Measurements from ENCODE around the gene C6orf47. TPM values are rescaled to one million over a fixed set of nuclear protein-coding genes. Genes with fewer than 3 reads are reported as not detected.

Gene C6orf47
- total and polyA plus RNA-seq, 4 donors: 2.0 to 10.8 (median 7.4) TPM

DNA sequence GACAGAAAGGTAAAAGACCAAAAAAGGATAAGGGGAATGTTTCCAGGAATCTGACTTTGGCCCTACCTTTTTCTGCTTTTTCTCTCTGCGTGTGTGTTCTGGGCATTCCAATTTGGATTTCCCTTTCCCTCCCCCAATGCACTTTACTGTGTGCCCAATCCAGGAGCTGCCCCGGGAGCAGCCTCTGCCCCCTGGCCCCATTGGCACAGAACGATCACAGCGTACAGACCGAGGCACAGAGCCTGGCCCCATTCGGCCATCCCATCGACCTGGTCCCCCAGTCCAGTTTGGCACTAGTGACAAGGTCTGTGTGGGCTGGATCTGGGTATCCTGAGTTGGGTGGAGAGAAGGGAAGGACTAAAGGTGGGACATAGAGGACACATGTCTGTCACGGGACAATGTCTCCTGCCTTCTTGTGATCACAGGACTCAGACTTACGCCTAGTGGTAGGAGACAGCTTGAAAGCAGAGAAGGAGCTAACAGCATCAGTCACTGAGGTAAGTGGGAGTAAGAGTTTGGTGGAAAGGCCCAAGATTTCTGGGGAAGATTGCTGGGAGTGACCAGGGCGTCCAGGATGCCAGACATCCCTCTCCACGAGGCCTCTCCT is 25.5 kb downstream of the C6orf47 start:
- TF ChIP-seq RAD21 (IDR thresholded peaks at IDR 0.05) (no peak), SP1 (IDR thresholded peaks at IDR 0.05) (peak; percentile 77), TAF1 (conservative IDR thresholded peaks at IDR 0.05) (no peak), HNF4G (IDR thresholded peaks at IDR 0.05) (no peak), HNF4A (conservative IDR thresholded peaks at IDR 0.05) (peak; percentile 43), RXRA (IDR thresholded peaks at IDR 0.05) (peak; percentile 59 to 60), JUND (IDR thresholded peaks at IDR 0.05) (no peak), EGR1 (IDR thresholded peaks at IDR 0.05; ENCODE audit: low read depth in 2 of 2) (no peak)
- TF ChIP-seq, protein P1, sequence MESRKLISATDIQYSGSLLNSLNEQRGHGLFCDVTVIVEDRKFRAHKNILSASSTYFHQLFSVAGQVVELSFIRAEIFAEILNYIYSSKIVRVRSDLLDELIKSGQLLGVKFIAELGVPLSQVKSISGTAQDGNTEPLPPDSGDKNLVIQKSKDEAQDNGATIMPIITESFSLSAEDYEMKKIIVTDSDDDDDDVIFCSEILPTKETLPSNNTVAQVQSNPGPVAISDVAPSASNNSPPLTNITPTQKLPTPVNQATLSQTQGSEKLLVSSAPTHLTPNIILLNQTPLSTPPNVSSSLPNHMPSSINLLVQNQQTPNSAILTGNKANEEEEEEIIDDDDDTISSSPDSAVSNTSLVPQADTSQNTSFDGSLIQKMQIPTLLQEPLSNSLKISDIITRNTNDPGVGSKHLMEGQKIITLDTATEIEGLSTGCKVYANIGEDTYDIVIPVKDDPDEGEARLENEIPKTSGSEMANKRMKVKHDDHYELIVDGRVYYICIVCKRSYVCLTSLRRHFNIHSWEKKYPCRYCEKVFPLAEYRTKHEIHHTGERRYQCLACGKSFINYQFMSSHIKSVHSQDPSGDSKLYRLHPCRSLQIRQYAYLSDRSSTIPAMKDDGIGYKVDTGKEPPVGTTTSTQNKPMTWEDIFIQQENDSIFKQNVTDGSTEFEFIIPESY (IDR thresholded peaks at IDR 0.05): no peak
- TF ChIP-seq, protein P2, sequence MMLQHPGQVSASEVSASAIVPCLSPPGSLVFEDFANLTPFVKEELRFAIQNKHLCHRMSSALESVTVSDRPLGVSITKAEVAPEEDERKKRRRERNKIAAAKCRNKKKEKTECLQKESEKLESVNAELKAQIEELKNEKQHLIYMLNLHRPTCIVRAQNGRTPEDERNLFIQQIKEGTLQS (IDR thresholded peaks at IDR 0.05): no peak
- DNase-seq (ENCODE audit: low spot score): no peak
- H3K9ac ChIP-seq (ENCODE audit: low read depth in 1 of 2, low read length in 2 of 2): no peak overlapping the region
- H3K36me3 ChIP-seq (ENCODE audit: control insufficient read depth in 4 of 4, insufficient read depth in 3 of 4, low read depth in 1 of 4, low read length in 3 of 4): peaks cover 40 to 84% (median 53%) of the 10 kb centered on the region in 4 donors
- no peaks in the 10 kb centered on the region for H3K27me3 ChIP-seq (ENCODE audit: control insufficient read depth in 4 of 4, insufficient read depth in 4 of 4, low read length in 3 of 4)
- H3K27ac ChIP-seq (ENCODE audit: low read depth in 1 of 2, low read length in 2 of 2): no peak overlapping the region
- H3K4me1 ChIP-seq (ENCODE audit: control insufficient read depth in 4 of 4, insufficient read depth in 4 of 4, low read length in 3 of 4): peaks cover 2 to 23% (median 18%) of the 10 kb centered on the region in 4 donors
- no peak overlapping the region for H3K4me3 ChIP-seq (ENCODE audit: low read depth in 1 of 3, low read length in 3 of 3)
- WGBS: 48% methylated on average over 11 of the region's 11 CpGs
- no peaks in the 10 kb centered on the region for H3K9me3 ChIP-seq (ENCODE audit: control insufficient read depth in 4 of 4, low read length in 3 of 4)

DNA sequence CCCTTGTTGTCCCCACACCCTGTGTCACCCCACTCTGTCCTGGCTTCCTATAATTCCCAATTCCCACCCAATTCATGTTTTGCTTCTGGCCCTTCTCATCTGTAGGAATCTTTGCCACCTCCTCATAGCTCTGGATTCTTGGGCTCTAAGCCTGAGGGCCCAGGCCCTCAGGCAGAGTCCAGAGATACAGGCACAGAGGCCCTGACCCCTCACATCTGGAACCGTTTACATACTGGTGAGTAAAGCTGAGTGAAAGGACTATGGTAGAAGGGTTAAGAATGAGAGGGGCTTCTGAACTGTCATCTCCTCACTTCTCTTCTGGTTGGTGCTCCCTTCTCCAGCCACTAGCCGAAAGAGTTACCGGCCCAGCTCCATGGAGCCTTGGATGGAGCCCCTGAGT is 26.4 kb downstream of the C6orf47 start:
- 91% methylated on average over 3 of the region's 3 CpGs for WGBS
- H3K27ac ChIP-seq (ENCODE audit: low read depth in 1 of 2, low read length in 2 of 2): no peak overlapping the region
- no peak overlapping the region for H3K9ac ChIP-seq (ENCODE audit: low read depth in 1 of 2, low read length in 2 of 2)
- H3K9me3 ChIP-seq (ENCODE audit: control insufficient read depth in 4 of 4, low read length in 3 of 4): no peaks in the 10 kb centered on the region
- peaks cover 40 to 83% (median 49%) of the 10 kb centered on the region in 4 donors for H3K36me3 ChIP-seq (ENCODE audit: control insufficient read depth in 4 of 4, insufficient read depth in 3 of 4, low read depth in 1 of 4, low read length in 3 of 4)
- H3K27me3 ChIP-seq (ENCODE audit: control insufficient read depth in 4 of 4, insufficient read depth in 4 of 4, low read length in 3 of 4): no peaks in the 10 kb centered on the region
- H3K4me1 ChIP-seq (ENCODE audit: control insufficient read depth in 4 of 4, insufficient read depth in 4 of 4, low read length in 3 of 4): peaks cover 2 to 23% (median 17%) of the 10 kb centered on the region in 4 donors
- H3K4me3 ChIP-seq (ENCODE audit: low read depth in 1 of 3, low read length in 3 of 3): no peak overlapping the region
- DNase-seq (ENCODE audit: low spot score): no peak
- no peak for TF ChIP-seq RXRA (IDR thresholded peaks at IDR 0.05)
- TF ChIP-seq, protein P3, sequence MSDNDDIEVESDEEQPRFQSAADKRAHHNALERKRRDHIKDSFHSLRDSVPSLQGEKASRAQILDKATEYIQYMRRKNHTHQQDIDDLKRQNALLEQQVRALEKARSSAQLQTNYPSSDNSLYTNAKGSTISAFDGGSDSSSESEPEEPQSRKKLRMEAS (IDR thresholded peaks at IDR 0.05): no peak
- TF ChIP-seq FOXA1 (IDR thresholded peaks at IDR 0.05): no peak
- TF ChIP-seq GABPA (IDR thresholded peaks at IDR 0.05 in 1 of 2, conservative IDR thresholded peaks at IDR 0.05 in 1 of 2): no peak

DNA sequence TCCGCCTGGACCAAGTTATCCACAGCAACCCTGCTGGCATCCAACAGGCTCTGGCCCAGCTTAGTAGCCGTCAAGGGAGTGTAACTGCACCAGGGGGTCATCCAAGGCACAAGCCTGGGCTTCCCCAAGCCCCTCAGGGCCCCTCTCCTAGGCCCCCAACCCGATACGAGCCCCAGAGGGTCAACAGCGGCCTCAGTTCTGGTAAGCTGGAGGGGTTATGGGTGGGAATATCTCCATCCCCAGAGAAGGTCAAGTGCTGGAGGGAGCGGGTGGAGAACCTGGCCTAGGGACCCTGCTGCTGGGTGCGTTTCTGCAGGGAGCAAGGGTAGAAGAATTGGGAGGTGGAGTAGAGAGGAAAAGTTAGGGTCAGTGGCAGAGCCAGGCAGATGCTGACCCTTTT is 27.1 kb downstream of the C6orf47 start:
- H3K4me3 ChIP-seq (ENCODE audit: low read depth in 1 of 3, low read length in 3 of 3): no peak overlapping the region
- no peaks in the 10 kb centered on the region for H3K27me3 ChIP-seq (ENCODE audit: control insufficient read depth in 4 of 4, insufficient read depth in 4 of 4, low read length in 3 of 4)
- H3K9me3 ChIP-seq (ENCODE audit: control insufficient read depth in 4 of 4, low read length in 3 of 4): no peaks in the 10 kb centered on the region
- no peak for DNase-seq (ENCODE audit: low spot score)
- 95% methylated on average over 7 of the region's 7 CpGs for WGBS
- peaks cover 43 to 85% (median 53%) of the 10 kb centered on the region in 4 donors for H3K36me3 ChIP-seq (ENCODE audit: control insufficient read depth in 4 of 4, insufficient read depth in 3 of 4, low read depth in 1 of 4, low read length in 3 of 4)
- peaks cover 2 to 23% (median 17%) of the 10 kb centered on the region in 4 donors for H3K4me1 ChIP-seq (ENCODE audit: control insufficient read depth in 4 of 4, insufficient read depth in 4 of 4, low read length in 3 of 4)
- no peak overlapping the region for H3K9ac ChIP-seq (ENCODE audit: low read depth in 1 of 2, low read length in 2 of 2)
- no peak overlapping the region for H3K27ac ChIP-seq (ENCODE audit: low read depth in 1 of 2, low read length in 2 of 2)
- no peak for TF ChIP-seq RXRA (IDR thresholded peaks at IDR 0.05)
- no peak for TF ChIP-seq GABPA (IDR thresholded peaks at IDR 0.05 in 1 of 2, conservative IDR thresholded peaks at IDR 0.05 in 1 of 2)
- no peak for TF ChIP-seq HNF4A (conservative IDR thresholded peaks at IDR 0.05)
- TF ChIP-seq, protein P3 (IDR thresholded peaks at IDR 0.05): no peak
- TF ChIP-seq TAF1 (conservative IDR thresholded peaks at IDR 0.05): no peak
- TF ChIP-seq EGR1 (IDR thresholded peaks at IDR 0.05; ENCODE audit: low read depth in 2 of 2): no peak
- TF ChIP-seq HNF4G (IDR thresholded peaks at IDR 0.05): no peak
- no peak for TF ChIP-seq RAD21 (IDR thresholded peaks at IDR 0.05)
- TF ChIP-seq, protein P4, sequence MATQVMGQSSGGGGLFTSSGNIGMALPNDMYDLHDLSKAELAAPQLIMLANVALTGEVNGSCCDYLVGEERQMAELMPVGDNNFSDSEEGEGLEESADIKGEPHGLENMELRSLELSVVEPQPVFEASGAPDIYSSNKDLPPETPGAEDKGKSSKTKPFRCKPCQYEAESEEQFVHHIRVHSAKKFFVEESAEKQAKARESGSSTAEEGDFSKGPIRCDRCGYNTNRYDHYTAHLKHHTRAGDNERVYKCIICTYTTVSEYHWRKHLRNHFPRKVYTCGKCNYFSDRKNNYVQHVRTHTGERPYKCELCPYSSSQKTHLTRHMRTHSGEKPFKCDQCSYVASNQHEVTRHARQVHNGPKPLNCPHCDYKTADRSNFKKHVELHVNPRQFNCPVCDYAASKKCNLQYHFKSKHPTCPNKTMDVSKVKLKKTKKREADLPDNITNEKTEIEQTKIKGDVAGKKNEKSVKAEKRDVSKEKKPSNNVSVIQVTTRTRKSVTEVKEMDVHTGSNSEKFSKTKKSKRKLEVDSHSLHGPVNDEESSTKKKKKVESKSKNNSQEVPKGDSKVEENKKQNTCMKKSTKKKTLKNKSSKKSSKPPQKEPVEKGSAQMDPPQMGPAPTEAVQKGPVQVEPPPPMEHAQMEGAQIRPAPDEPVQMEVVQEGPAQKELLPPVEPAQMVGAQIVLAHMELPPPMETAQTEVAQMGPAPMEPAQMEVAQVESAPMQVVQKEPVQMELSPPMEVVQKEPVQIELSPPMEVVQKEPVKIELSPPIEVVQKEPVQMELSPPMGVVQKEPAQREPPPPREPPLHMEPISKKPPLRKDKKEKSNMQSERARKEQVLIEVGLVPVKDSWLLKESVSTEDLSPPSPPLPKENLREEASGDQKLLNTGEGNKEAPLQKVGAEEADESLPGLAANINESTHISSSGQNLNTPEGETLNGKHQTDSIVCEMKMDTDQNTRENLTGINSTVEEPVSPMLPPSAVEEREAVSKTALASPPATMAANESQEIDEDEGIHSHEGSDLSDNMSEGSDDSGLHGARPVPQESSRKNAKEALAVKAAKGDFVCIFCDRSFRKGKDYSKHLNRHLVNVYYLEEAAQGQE (IDR thresholded peaks at IDR 0.05): no peak
- TF ChIP-seq JUND (IDR thresholded peaks at IDR 0.05): no peak
- no peak for TF ChIP-seq FOXA2 (IDR thresholded peaks at IDR 0.05)
- TF ChIP-seq, protein P1 (IDR thresholded peaks at IDR 0.05): no peak
- no peak for TF ChIP-seq FOXA1 (IDR thresholded peaks at IDR 0.05)

All from liver (tissue), 9 donors.